Nephron progenitor cell (in vitro differentiated cells): ENCODE results near the gene ULBP2.

Source experiments
- DNase-seq: peaks from one replicate; pipeline ENCODE4 v3.0.0; 2021
- H3K27ac Mint-ChIP-seq: 2 replicates; pipeline ENCODE4 v1.8.0; 2021; ENCODE audit warnings: mild to moderate bottlenecking, moderate library complexity, mixed read lengths
- H3K27me3 Mint-ChIP-seq: 2 replicates; pipeline ENCODE4 v1.8.0; 2021; ENCODE audit warnings: mild to moderate bottlenecking, low read depth, mixed read lengths; ENCODE audit not compliant: poor library complexity
- H3K36me3 Mint-ChIP-seq: 2 replicates; pipeline ENCODE4 v1.8.0; 2021; ENCODE audit warnings: low read depth, mixed read lengths
- H3K4me1 Mint-ChIP-seq: 2 replicates; pipeline ENCODE4 v1.8.0; 2021; ENCODE audit warnings: mixed read lengths
- H3K4me3 Mint-ChIP-seq: 2 replicates; pipeline ENCODE4 v1.8.0; 2021; ENCODE audit warnings: mild to moderate bottlenecking, moderate library complexity, mixed read lengths
- H3K9me3 Mint-ChIP-seq: 2 replicates; pipeline ENCODE4 v1.8.0; 2021; ENCODE audit warnings: mild to moderate bottlenecking, moderate library complexity, mixed read lengths
- CTCF ChIP-seq: fragments of 200-600 bp; sonication (generic); IDR thresholded peaks from 2 replicates; pipeline ENCODE4 v1.5.0; 2021; ENCODE audit warnings: antibody characterized with exemption

Gene ULBP2

GRCh38 chr6:149984773-149985172, 43.0 kb downstream of the ULBP2 start:
- TF ChIP-seq CTCF, result no peak
- H3K27ac Mint-ChIP-seq, result no peak overlapping the region
- DNase-seq, result no peak

GRCh38 chr6:149985481-149985937, 43.7 kb downstream of the ULBP2 start:
- peaks cover 9% of the 10 kb centered on the region for H3K4me1 Mint-ChIP-seq
- peaks cover 100% of the 10 kb centered on the region for H3K27me3 Mint-ChIP-seq
- no peak for TF ChIP-seq CTCF
- H3K4me3 Mint-ChIP-seq, result no peak overlapping the region
- peaks cover 44% of the 10 kb centered on the region for H3K9me3 Mint-ChIP-seq
- no peak overlapping the region for H3K27ac Mint-ChIP-seq
- DNase-seq, result no peak
- H3K36me3 Mint-ChIP-seq, result no peaks in the 10 kb centered on the region

More at GRCh38 chr6:149984773-149985172, 43.0 kb downstream of the ULBP2 start:
- peaks cover 41% of the 10 kb centered on the region for H3K9me3 Mint-ChIP-seq
- no peaks in the 10 kb centered on the region for H3K36me3 Mint-ChIP-seq
- peaks cover 1% of the 10 kb centered on the region for H3K4me1 Mint-ChIP-seq
- no peak overlapping the region for H3K4me3 Mint-ChIP-seq
- H3K27me3 Mint-ChIP-seq, result peaks cover 100% of the 10 kb centered on the region

- DNase-seq, result no peak
- no peak for TF ChIP-seq CTCF
- Mint-ChIP-seq H3K4me3 (no peak overlapping the region), H3K9me3 (peaks cover 40% of the 10 kb centered on the region), H3K4me1 (peaks cover 16% of the 10 kb centered on the region), H3K27me3 (peaks cover 100% of the 10 kb centered on the region), H3K27ac (no peak overlapping the region), H3K36me3 (no peaks in the 10 kb centered on the region)
These were observed 45.8 kb downstream of the ULBP2 start for GRCh38 chr6:149987602-149988107.

- no peak for TF ChIP-seq CTCF
- H3K27ac Mint-ChIP-seq, result no peak overlapping the region
- no peak overlapping the region for H3K4me3 Mint-ChIP-seq
- peaks cover 100% of the 10 kb centered on the region for H3K27me3 Mint-ChIP-seq
- no peak for DNase-seq
- no peaks in the 10 kb centered on the region for H3K36me3 Mint-ChIP-seq
- H3K9me3 Mint-ChIP-seq, result peaks cover 44% of the 10 kb centered on the region
- peaks cover 16% of the 10 kb centered on the region for H3K4me1 Mint-ChIP-seq
These were observed 46.9 kb downstream of the ULBP2 start for GRCh38 chr6:149988550-149989346.

- Mint-ChIP-seq H3K27me3 (peaks cover 100% of the 10 kb centered on the region), H3K9me3 (peaks cover 53% of the 10 kb centered on the region), H3K4me1 (peaks cover 16% of the 10 kb centered on the region), H3K4me3 (peak overlapping the region; percentile 54), H3K27ac (no peak overlapping the region), H3K36me3 (no peaks in the 10 kb centered on the region)
- no peak for TF ChIP-seq CTCF
- peak; percentile 20 for DNase-seq
These were observed 48.4 kb downstream of the ULBP2 start for GRCh38 chr6:149990212-149990660.
